ENCODE results near the gene LEMD1.

DNA sequence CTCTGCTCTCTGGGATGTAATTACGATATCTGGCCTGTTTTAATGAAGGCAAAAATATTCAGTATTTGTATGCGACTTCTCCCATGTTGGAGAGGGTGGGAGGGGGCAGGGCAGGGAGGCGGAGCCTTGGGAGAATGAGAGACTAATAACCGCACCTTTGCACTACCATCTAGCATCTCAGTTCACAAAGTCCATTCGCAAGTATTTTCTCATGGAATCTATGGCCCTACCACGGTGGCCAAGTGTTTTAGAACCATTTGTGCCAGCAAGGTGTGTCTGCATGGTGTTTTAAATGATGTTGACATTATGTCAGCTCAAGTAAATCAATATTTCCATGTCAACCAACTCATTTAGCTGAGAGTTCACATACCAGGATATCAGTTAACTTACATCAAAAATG is 48.3 kb upstream of the LEMD1 start:
- TF ChIP-seq, protein P1, sequence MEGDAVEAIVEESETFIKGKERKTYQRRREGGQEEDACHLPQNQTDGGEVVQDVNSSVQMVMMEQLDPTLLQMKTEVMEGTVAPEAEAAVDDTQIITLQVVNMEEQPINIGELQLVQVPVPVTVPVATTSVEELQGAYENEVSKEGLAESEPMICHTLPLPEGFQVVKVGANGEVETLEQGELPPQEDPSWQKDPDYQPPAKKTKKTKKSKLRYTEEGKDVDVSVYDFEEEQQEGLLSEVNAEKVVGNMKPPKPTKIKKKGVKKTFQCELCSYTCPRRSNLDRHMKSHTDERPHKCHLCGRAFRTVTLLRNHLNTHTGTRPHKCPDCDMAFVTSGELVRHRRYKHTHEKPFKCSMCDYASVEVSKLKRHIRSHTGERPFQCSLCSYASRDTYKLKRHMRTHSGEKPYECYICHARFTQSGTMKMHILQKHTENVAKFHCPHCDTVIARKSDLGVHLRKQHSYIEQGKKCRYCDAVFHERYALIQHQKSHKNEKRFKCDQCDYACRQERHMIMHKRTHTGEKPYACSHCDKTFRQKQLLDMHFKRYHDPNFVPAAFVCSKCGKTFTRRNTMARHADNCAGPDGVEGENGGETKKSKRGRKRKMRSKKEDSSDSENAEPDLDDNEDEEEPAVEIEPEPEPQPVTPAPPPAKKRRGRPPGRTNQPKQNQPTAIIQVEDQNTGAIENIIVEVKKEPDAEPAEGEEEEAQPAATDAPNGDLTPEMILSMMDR (IDR thresholded peaks at IDR 0.05; ENCODE audit: insufficient read depth, low read length, poor library complexity, severe bottlenecking) = no peak
- no peak for TF ChIP-seq EZH2phosphoT487 (conservative IDR thresholded peaks at IDR 0.05; ENCODE audit: low read length)
